Pancreas (tissue), 10 donors: Measurements from ENCODE around the gene TBC1D17. TPM values are rescaled to one million over a fixed set of nuclear protein-coding genes. Genes with fewer than 3 reads are reported as not detected.
A peak's percentile ranks its signal among the peaks of the same experiment; 100 is the strongest.

ENCODE experiments used
- ATAC-seq, 4 donors: fragments of 200-7000 bp; cut with Tn5 transposase; one replicate each; pipeline versions ENCODE4 v1.8.0 to v1.9.1; 2020; ENCODE audit warnings: mild to moderate bottlenecking in 4 of 4, moderate library complexity in 4 of 4
- DNase-seq, 6 donors: peaks; one replicate each; pipeline ENCODE4 v3.0.0-alpha.2; 2020
- FAIRE-seq: peaks from 2 replicates; lab custom pipeline; 2012; peaks lifted over from hg19 to GRCh38; lab: Jason Lieb, UNC
- H3K27ac ChIP-seq, 4 donors: fragments of 200-600 bp; sonication (generic); 1 replicate in 3 of 4; 2 replicates in 1 of 4; pipeline versions ENCODE4 v1.5.0 to v1.8.0; 2020
- H3K27me3 ChIP-seq, 4 donors: fragments of 200-600 bp; one replicate each; pipeline ENCODE4 v1.8.0; 2021
- H3K36me3 ChIP-seq, 3 donors: fragments of 200-600 bp; sonication (generic) in 1 of 3; one replicate each; pipeline versions ENCODE4 v1.5.0 to v1.8.0; 2020 to 2021
- H3K4me1 ChIP-seq, 3 donors: fragments of 200-600 bp; one replicate each; pipeline ENCODE4 v1.8.0; 2021
- H3K4me3 ChIP-seq, 4 donors: fragments of 200-600 bp; sonication (generic) in 2 of 4; one replicate each; pipeline versions ENCODE4 v1.5.0 to v1.8.0; 2020 to 2021
- H3K9me3 ChIP-seq, 4 donors: fragments of 200-600 bp; one replicate each; pipeline ENCODE4 v1.8.0; 2021
- WGBS, 2 donors: extraction: QIAGEN DNeasy Blood & Tissue Kit; methylation state at CpG; one replicate each; pipeline ENCODE4 v1.1.7; 2013; 5-methylcytosine and 5-hydroxymethylcytosine counted together
- intact Hi-C, 3 donors: fragments of 100-400 bp; cut with DNase I; formaldehyde crosslinking; loops; one replicate each; pipeline versions ENCODE4 v1.11.1 to v1.14.2; 2022
- polyA plus RNA-seq, 2 donors: library from polyadenylated mRNA; stranded (reverse); fragments of 200-250 nt; gene quantifications; one replicate each; pipeline ENCODE4 v1.2.3, GENCODE V29; 2013
- total RNA-seq, 6 donors: library from RNA; stranded (reverse); fragmentation: NEBNext Ultra II Directional in 4 of 6; extraction: Animal tissue kit (Norgen Biotek cat#: 25700) in 4 of 6; gene quantifications; one replicate each; pipeline versions ENCODE4 v1.2.1 to v1.2.4, GENCODE V29; 2021 to 2023
- TF ChIP-seq, protein P1 (sequence below), 4 donors: fragments of 200-600 bp; sonication (generic) in 3 of 4; IDR thresholded peaks; one replicate each; pipeline versions ENCODE4 v1.5.0 to v1.8.0; 2021; ENCODE audit warnings: antibody characterized with exemption in 4 of 4
- donor health status: healthy with polysubstance abuse.
- donor health status: DM: no; HTN: no; CAD: no; lungs with moderate emphysema.
- donor health status: DM: no; HTN: no; CAD: no.
- donor health status: control.
- donor health status: control.
- donor health status: Bipolar disorder and iron deficiency.
- donor health status: DM: yes; HTN: yes; CAD: no.
- donor health status: DM: no; HTN: no; CAD: no.
- donor health status: DM: no; HTN: no; CAD: no.
- donor health status: DM: yes; HTN: yes; CAD: no.

Gene TBC1D17
- total and polyA plus RNA-seq, 8 donors, result 21.0 to 99.3 (median 31.3) TPM

DNA sequence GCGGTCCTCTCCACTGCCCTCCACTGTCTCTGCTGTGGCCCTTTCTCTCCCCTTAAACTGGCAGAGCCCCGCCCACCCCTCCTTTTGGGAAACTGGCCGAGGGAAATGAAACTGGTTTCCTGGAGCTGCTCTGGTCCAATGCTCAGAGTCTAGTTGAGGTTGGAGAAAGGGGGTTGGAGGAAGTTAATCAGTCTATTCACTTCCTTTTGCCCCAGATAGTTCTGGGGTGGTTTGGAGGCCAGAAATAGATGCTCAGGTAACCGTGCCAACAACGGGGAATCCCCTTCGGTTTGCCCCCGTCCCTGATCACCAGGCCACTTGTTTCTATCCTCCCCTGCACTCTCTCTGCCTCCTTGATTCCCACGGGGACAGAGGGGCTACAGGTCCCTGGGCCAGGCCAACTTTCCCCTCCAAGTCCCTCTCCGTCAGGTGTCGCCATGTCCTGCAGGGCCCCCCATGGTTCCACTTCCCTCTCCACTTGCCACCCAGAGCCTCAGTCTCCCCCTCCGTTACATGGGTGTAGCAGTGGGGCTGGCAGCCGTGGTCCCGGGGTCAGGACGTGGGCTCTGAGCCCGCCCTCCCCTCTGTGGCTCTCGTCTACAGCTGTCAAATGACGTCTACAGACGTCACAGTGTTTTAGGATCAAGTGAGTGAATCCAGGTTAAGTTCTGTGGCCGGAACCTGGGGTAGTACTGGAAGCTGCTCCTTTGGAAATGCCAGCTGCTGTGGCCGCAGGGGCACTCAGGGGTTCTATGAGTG is 19.5 kb downstream of the TBC1D17 start, which contains the start of gene IL4I1:
Gene IL4I1, minus strand, starts transcription at position 25 of the 759 bp plus-strand sequence. CDS start 727 bp downstream, outside the sequence.
- Histone ChIP-seq H3K27me3 (no peaks in the 10 kb centered on the region), H3K36me3 (no peaks in the 10 kb centered on the region), H3K9me3 (no peaks in the 10 kb centered on the region), H3K4me1 (no peaks in the 10 kb centered on the region), H3K27ac (peak within 1 kb of the TSS in 2 of 4 donors; percentile 13 to 62), H3K4me3 (no peak within 1 kb of the TSS)
- ATAC-seq, result peak in 3 of 4 donors; percentile 19 to 70 (median 65)
- no peak for DNase-seq
- TF ChIP-seq, protein P1, sequence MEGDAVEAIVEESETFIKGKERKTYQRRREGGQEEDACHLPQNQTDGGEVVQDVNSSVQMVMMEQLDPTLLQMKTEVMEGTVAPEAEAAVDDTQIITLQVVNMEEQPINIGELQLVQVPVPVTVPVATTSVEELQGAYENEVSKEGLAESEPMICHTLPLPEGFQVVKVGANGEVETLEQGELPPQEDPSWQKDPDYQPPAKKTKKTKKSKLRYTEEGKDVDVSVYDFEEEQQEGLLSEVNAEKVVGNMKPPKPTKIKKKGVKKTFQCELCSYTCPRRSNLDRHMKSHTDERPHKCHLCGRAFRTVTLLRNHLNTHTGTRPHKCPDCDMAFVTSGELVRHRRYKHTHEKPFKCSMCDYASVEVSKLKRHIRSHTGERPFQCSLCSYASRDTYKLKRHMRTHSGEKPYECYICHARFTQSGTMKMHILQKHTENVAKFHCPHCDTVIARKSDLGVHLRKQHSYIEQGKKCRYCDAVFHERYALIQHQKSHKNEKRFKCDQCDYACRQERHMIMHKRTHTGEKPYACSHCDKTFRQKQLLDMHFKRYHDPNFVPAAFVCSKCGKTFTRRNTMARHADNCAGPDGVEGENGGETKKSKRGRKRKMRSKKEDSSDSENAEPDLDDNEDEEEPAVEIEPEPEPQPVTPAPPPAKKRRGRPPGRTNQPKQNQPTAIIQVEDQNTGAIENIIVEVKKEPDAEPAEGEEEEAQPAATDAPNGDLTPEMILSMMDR (IDR thresholded peaks at IDR 0.05), result no peak
- FAIRE-seq, result no peak
- 43 to 46% methylated on average over 19 of the region's 20 CpGs for WGBS, 2 donors
- intact Hi-C loops, result no loop called here

DNA sequence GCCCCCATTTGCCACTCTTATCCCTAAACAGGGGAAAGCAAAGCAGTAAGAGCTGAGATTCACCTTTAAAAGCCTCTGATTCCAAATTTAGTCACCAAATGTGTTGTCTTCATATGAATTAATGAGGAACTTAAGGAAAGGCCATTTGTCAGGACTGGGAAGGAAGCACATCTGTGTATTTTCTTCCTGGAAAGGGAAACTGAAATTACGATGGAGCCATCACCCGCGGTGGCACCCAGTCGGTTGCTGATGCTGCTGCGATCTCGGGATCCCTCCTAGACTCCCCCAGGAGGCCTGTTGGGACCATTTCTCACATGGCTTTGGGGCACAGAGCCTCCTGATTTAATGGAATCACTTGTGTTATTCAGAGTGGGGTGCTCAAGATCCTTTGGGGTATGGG is 26.6 kb downstream of the TBC1D17 start:
- Histone ChIP-seq H3K36me3 (peaks cover 0 to 8% (median 3%) of the 10 kb centered on the region in 3 donors), H3K4me3 (no peak overlapping the region), H3K4me1 (no peaks in the 10 kb centered on the region), H3K27ac (no peak overlapping the region), H3K27me3 (no peaks in the 10 kb centered on the region), H3K9me3 (no peaks in the 10 kb centered on the region)
- intact Hi-C loops, result no loop called here
- DNase-seq (no peak), FAIRE-seq (no peak), ATAC-seq (peak in 1 of 4 donors; percentile 12)
- TF ChIP-seq, protein P1 (IDR thresholded peaks at IDR 0.05), result no peak
- WGBS, 2 donors, result 67% methylated on average over 6 of the region's 6 CpGs

DNA sequence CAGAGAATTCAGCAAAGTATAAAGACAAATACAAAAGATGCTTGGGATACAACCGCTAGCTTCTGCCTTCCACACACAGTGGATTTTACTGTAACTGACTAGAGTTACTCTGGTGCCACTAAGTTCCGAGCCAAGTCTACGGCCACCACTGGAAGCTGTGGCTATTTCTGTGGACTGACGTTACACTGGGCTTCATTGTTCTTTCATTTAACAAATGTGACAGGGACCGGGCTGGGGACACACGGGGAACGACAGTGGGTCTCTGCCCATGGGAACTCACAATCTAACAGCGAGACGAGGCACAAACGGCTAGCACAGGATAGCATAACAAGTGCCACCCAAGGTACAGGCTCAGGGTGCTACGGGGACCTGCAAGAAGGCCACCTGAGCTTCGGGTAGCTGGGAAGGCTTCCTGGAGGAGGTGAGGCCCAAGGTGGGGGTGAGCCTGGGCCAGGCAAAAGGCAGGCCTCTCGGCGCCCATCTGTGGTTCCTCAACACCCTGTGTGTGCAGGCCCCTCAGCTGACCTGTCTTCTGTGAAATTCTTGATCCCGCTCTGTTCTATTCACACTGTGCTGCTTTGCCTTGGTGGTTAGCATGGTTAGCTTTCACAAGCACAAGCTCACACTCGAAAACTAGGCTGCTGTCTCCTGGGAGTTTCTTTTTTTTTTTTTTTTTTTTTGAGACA is 29.5 kb downstream of the TBC1D17 start:
- WGBS, 2 donors, result 93 to 95% methylated on average over 14 to 16 of the region's 16 CpGs
- intact Hi-C loops, result no loop called here
- TF ChIP-seq, protein P1 (IDR thresholded peaks at IDR 0.05), result no peak

DNA sequence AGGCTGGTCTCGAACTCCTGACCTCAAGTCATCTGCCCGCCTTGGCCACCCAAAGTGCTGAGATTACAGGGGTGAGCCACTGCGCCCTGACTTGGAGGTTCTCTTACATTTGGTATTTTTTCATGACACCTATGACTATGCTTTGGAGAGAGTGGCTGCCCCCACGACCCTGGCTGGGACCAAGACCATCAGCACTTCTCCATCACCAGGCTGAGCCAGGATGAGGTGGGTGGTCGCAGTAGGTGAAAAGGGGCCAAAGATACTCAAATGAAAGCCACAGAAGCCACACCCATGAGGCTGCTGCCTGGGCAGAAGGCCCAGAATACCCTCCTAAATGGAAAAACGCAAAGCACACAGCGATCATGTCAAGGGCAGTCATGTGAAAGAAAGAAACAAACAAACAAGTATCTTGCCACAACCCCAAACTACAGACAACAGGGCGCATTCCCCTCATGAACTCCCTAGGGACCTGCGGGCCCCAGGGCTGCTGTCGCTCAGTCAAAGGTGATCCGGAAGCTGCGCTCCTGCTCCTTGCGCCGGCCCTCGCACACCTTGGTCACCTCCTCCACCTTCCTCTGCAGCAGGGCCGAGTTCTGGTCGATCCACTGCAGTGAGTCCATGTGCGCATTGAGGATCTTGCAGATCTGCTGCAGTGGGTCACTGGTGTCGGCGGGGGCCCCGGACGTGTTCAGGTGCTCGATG is 30.4 kb downstream of the TBC1D17 start:
- no peaks in the 10 kb centered on the region for H3K4me1 ChIP-seq
- H3K27me3 ChIP-seq, result no peaks in the 10 kb centered on the region
- H3K9me3 ChIP-seq, result no peaks in the 10 kb centered on the region
- intact Hi-C loops, result no loop called here
- no peak overlapping the region for H3K4me3 ChIP-seq
- FAIRE-seq (no peak), ATAC-seq (no peak), DNase-seq (no peak)
- H3K27ac ChIP-seq, result no peak overlapping the region
- TF ChIP-seq, protein P1 (IDR thresholded peaks at IDR 0.05), result no peak
- H3K36me3 ChIP-seq, result peaks cover 0 to 12% (median 3%) of the 10 kb centered on the region in 3 donors
- 90 to 96% methylated on average over 23 of the region's 23 CpGs for WGBS, 2 donors

More for the DNA sequence above, 29.5 kb downstream of the TBC1D17 start:
- Histone ChIP-seq H3K27ac (no peak overlapping the region), H3K27me3 (no peaks in the 10 kb centered on the region), H3K9me3 (no peaks in the 10 kb centered on the region), H3K4me1 (no peaks in the 10 kb centered on the region), H3K36me3 (peaks cover 0 to 12% (median 3%) of the 10 kb centered on the region in 3 donors), H3K4me3 (no peak overlapping the region)
- DNase-seq (no peak), FAIRE-seq (no peak), ATAC-seq (no peak)
